IMR-90 (cell line): Measurements from ENCODE around the gene SF3B2. TPM values are rescaled to one million over a fixed set of nuclear protein-coding genes. Genes with fewer than 3 reads are reported as not detected.

Experiments used
- ATAC-seq: fragments of 200-7000 bp; cut with Tn5 transposase; 2 replicates; pipeline ENCODE4 v1.9.1; 2020; ENCODE audit warnings: low read depth, mild to moderate bottlenecking, moderate library complexity
- BruUV-seq: library from RNA; stranded (reverse); fragments of 400-500 nt; replicated peaks from 2 replicates; lab custom pipeline; 2021; lab: Mats Ljungman, UMichigan
- CTCF ChIA-PET: fragments of 300-600 bp; formaldehyde crosslinking; extraction: SDS; loops from one replicate; lab custom pipeline; 2021; ENCODE audit warnings: antibody characterized with exemption; lab: Yijun Ruan, JAX
- POLR2A ChIA-PET: fragments of 300-600 bp; sonication (Branson Sonifier 250); formaldehyde crosslinking; loops from one replicate; lab custom pipeline; 2022; ENCODE audit warnings: antibody characterized with exemption; ENCODE audit not compliant: unreplicated experiment; lab: Charles Lee
- DNase-seq: peaks from one replicate; pipeline ENCODE4 v3.0.0; 2013
- H2AFZ ChIP-seq: replicated peaks from 2 replicates; pipeline ENCODE3; 2013; ENCODE audit warnings: low read length, mild to moderate bottlenecking; ENCODE audit not compliant: poor library complexity
- H2AK5ac ChIP-seq: 2 replicates; pipeline ENCODE4 v1.6.1; 2013; ENCODE audit warnings: low read depth, low read length, inconsistent platforms
- H2AK9ac ChIP-seq: replicated peaks from 2 replicates; pipeline ENCODE3; 2013; ENCODE audit warnings: mild to moderate bottlenecking, low read depth, low read length, moderate library complexity; ENCODE audit not compliant: poor library complexity
- H2BK120ac ChIP-seq: 2 replicates; pipeline ENCODE4 v1.6.1; 2013; ENCODE audit warnings: low read depth, low read length, inconsistent platforms
- H2BK15ac ChIP-seq: 3 replicates; pipeline ENCODE4 v1.6.1; 2013; ENCODE audit warnings: low read depth, low read length, inconsistent platforms
- H2BK20ac ChIP-seq: 2 replicates; pipeline ENCODE4 v1.6.1; 2013; ENCODE audit warnings: low read depth, mild to moderate bottlenecking, inconsistent platforms, low read length, moderate library complexity
- H2BK5ac ChIP-seq: 2 replicates; pipeline ENCODE4 v1.6.1; 2013; ENCODE audit warnings: mild to moderate bottlenecking, low read depth, low read length, inconsistent platforms; ENCODE audit not compliant: poor library complexity, severe bottlenecking
- H3K14ac ChIP-seq: replicated peaks from 2 replicates; pipeline ENCODE4 v1.6.1; 2013; ENCODE audit warnings: low read depth, low read length, inconsistent platforms
- H3K18ac ChIP-seq: 2 replicates; pipeline ENCODE4 v1.6.1; 2013; ENCODE audit warnings: low read depth, low read length, control low read depth
- H3K23ac ChIP-seq: 2 replicates; pipeline ENCODE4 v1.6.1; 2013; ENCODE audit warnings: low read depth, low read length, inconsistent platforms
- H3K27ac ChIP-seq: 2 replicates; pipeline ENCODE4 v1.5.1; 2013; ENCODE audit warnings: mild to moderate bottlenecking, control low read depth, low read length; ENCODE audit not compliant: insufficient read depth
- H3K27me3 ChIP-seq: 2 replicates; pipeline ENCODE4 v1.6.1; 2013; ENCODE audit warnings: low read length; ENCODE audit not compliant: control insufficient read depth, insufficient read depth
- H3K36me3 ChIP-seq: 2 replicates; pipeline ENCODE4 v1.6.1; 2013; ENCODE audit warnings: low read length, mixed read lengths; ENCODE audit not compliant: control insufficient read depth, insufficient read depth
- H3K4ac ChIP-seq: 2 replicates; pipeline ENCODE4 v1.6.1; 2013; ENCODE audit warnings: low read depth, low read length, inconsistent platforms
- H3K4me1 ChIP-seq: 2 replicates; pipeline ENCODE4 v1.6.1; 2013; ENCODE audit warnings: low read length, mixed read lengths; ENCODE audit not compliant: control insufficient read depth, insufficient read depth
- H3K4me2 ChIP-seq: 2 replicates; pipeline ENCODE4 v1.6.1; 2013; ENCODE audit warnings: low read depth, mild to moderate bottlenecking, control low read depth, low read length, moderate library complexity
- H3K4me3 ChIP-seq: 2 replicates; pipeline ENCODE4 v1.5.1; 2013; ENCODE audit warnings: low read depth, mild to moderate bottlenecking, control low read depth, low read length, moderate library complexity; ENCODE audit not compliant: insufficient read depth
- H3K56ac ChIP-seq: 2 replicates; pipeline ENCODE4 v1.6.1; 2013; ENCODE audit warnings: low read length, inconsistent platforms; ENCODE audit not compliant: insufficient read depth; ENCODE audit errors: extremely low read depth
- H3K79me1 ChIP-seq, 2 experiments: 2 replicates each; pipeline ENCODE4 v1.6.1; 2013; ENCODE audit warnings: low read length in 2 of 2, inconsistent platforms in 1 of 2, low read depth in 1 of 2
- H3K9ac ChIP-seq: 2 replicates; pipeline ENCODE4 v1.6.1; 2013; ENCODE audit warnings: low read depth, low read length, control low read depth
- H3K9me1 ChIP-seq: 2 replicates; pipeline ENCODE4 v1.6.1; 2013; ENCODE audit warnings: low read length, inconsistent platforms; ENCODE audit not compliant: insufficient read depth
- H3K9me3 ChIP-seq: 2 replicates; pipeline ENCODE4 v1.6.1; 2013; ENCODE audit warnings: low read length; ENCODE audit not compliant: control insufficient read depth, insufficient read depth
- H4K20me1 ChIP-seq: 2 replicates; pipeline ENCODE4 v1.6.1; 2013; ENCODE audit warnings: low read length, inconsistent platforms; ENCODE audit not compliant: insufficient read depth
- H4K5ac ChIP-seq: 2 replicates; pipeline ENCODE4 v1.6.1; 2013; ENCODE audit warnings: mild to moderate bottlenecking, low read depth, low read length, control low read depth
- H4K8ac ChIP-seq, 2 experiments: 2 replicates each; pipeline ENCODE4 v1.6.1; 2013; ENCODE audit warnings: low read depth in 2 of 2, low read length in 2 of 2, control low read depth in 1 of 2, inconsistent platforms in 1 of 2
- H4K91ac ChIP-seq: 2 replicates; pipeline ENCODE4 v1.6.1; 2013; ENCODE audit warnings: low read depth, low read length, inconsistent platforms; ENCODE audit not compliant: insufficient read depth
- BHLHE40 ChIP-seq: fragments of 150-350 bp; IDR thresholded peaks from 2 replicates; pipeline ENCODE4 v1.6.1; 2016; ENCODE audit warnings: mild to moderate bottlenecking, low read depth, low read length
- CEBPB ChIP-seq: IDR thresholded peaks from 2 replicates; pipeline ENCODE4 v1.6.1; 2012; ENCODE audit warnings: low read depth, low read length, improper control_type of control experiment
- CHD1 ChIP-seq: IDR thresholded peaks from 2 replicates; pipeline ENCODE4 v1.6.1; 2012; ENCODE audit warnings: low read depth, low read length, improper control_type of control experiment
- CTCF ChIP-seq: conservative IDR thresholded peaks from 2 replicates; pipeline ENCODE4 v1.5.1; 2012; ENCODE audit warnings: mild to moderate bottlenecking, low read depth, low read length, improper control_type of control experiment
- ELK1 ChIP-seq: fragments of 150-350 bp; IDR thresholded peaks from 2 replicates; pipeline ENCODE4 v1.6.1; 2016; ENCODE audit warnings: low read depth, mild to moderate bottlenecking, low read length, moderate library complexity, borderline replicate concordance
- FOS ChIP-seq: fragments of 150-350 bp; IDR thresholded peaks from 2 replicates; pipeline ENCODE4 v1.6.1; 2016; ENCODE audit warnings: low read depth, low read length
- MAFK ChIP-seq: IDR thresholded peaks from 2 replicates; pipeline ENCODE4 v1.6.1; 2012; ENCODE audit warnings: low read depth, low read length, improper control_type of control experiment
- MAZ ChIP-seq: IDR thresholded peaks from 2 replicates; pipeline ENCODE4 v1.6.1; 2012; ENCODE audit warnings: low read depth, mild to moderate bottlenecking, low read length, improper control_type of control experiment, moderate library complexity, borderline replicate concordance
- MXI1 ChIP-seq: IDR thresholded peaks from 2 replicates; pipeline ENCODE4 v1.6.1; 2012; ENCODE audit warnings: low read depth, mild to moderate bottlenecking, low read length, moderate library complexity, borderline replicate concordance
- NFE2L2 ChIP-seq: fragments of 150-350 bp; IDR thresholded peaks from 2 replicates; pipeline ENCODE4 v1.6.1; 2016; ENCODE audit warnings: low read depth, mild to moderate bottlenecking, low read length
- POLR2A ChIP-seq: IDR thresholded peaks from 2 replicates; pipeline ENCODE4 v1.6.1; 2012; ENCODE audit warnings: mild to moderate bottlenecking, low read depth, low read length
- RAD21 ChIP-seq: IDR thresholded peaks from 2 replicates; pipeline ENCODE4 v1.6.1; 2012; ENCODE audit warnings: low read length, improper control_type of control experiment
- RCOR1 ChIP-seq: IDR thresholded peaks from 2 replicates; pipeline ENCODE4 v1.6.1; 2012; ENCODE audit warnings: mild to moderate bottlenecking, low read length, improper control_type of control experiment; ENCODE audit not compliant: insufficient replicate concordance
- RFX5 ChIP-seq: IDR thresholded peaks from 2 replicates; pipeline ENCODE4 v1.8.0; 2012; ENCODE audit warnings: low read depth, mild to moderate bottlenecking, low read length, moderate library complexity
- SMC3 ChIP-seq: fragments of 150-350 bp; IDR thresholded peaks from 2 replicates; pipeline ENCODE4 v1.6.1; 2016; ENCODE audit warnings: low read depth, mild to moderate bottlenecking, antibody characterized with exemption, low read length, moderate library complexity
- USF2 ChIP-seq: fragments of 150-350 bp; IDR thresholded peaks from 2 replicates; pipeline ENCODE4 v1.6.1; 2017; ENCODE audit warnings: mild to moderate bottlenecking, antibody characterized with exemption, low read length, low read depth
- WGBS, 2 experiments: methylation state at CpG; one replicate each; pipeline versions ENCODE4 v1.1.5 to v1.1.7; 2013; ENCODE audit warnings: missing lambda C conversion rate in 2 of 2; ENCODE audit not compliant: insufficient read length in 1 of 2; ENCODE audit errors: extremely low coverage in 2 of 2; 5-methylcytosine and 5-hydroxymethylcytosine counted together
- dilution Hi-C: fragments of 300-500 bp; cut with HindIII; formaldehyde crosslinking; loops from one replicate; pipeline ENCODE4 v1.14.3; 2018; ENCODE audit warnings: low sequenced_read_pairs; ENCODE audit not compliant: unreplicated experiment
- in situ Hi-C: fragments of 300-500 bp; cut with MboI; formaldehyde crosslinking; loops from 3 replicates; pipeline ENCODE4 v1.14.3; 2019; ENCODE audit warnings: low sequenced_read_pairs, inconsistent platforms, mixed read lengths
- intact Hi-C: fragments of 100-400 bp; cut with micrococcal nuclease; formaldehyde crosslinking; loops from 2 replicates; pipeline ENCODE4 v1.10.0; 2022
- polyA plus RNA-seq, 3 experiments: library from polyadenylated mRNA; depleted of rRNA; stranded (reverse); fragments of >200 nt; gene quantifications; 2 replicates each; pipeline ENCODE4 v1.2.3, GENCODE V29; 2012; ENCODE audit warnings: low replicate concordance in 1 of 3
- total RNA-seq: library from RNA; depleted of rRNA; stranded (reverse); fragments of >200 nt; gene quantifications from 2 replicates; pipeline ENCODE4 v1.2.3, GENCODE V29; 2012

Gene SF3B2
- total and polyA plus RNA-seq, 2 of the 4 experiments (the other 2 are of a cell fraction): 120 to 122 TPM

- Histone ChIP-seq H3K9ac (no peak overlapping the region), H3K14ac (no peak overlapping the region), H4K5ac (no peak overlapping the region), H3K18ac (no peak overlapping the region), H3K9me3 (no peaks in the 10 kb centered on the region), H3K9me1 (no peaks in the 10 kb centered on the region), H2AFZ (no peak overlapping the region), H2BK120ac (no peak overlapping the region), H3K27ac (no peak overlapping the region), H2BK5ac (no peak overlapping the region), H3K79me1 (peaks cover 47 to 52% of the 10 kb centered on the region in 2 experiments), H3K4me3 (no peak overlapping the region), H3K36me3 (peaks cover 71% of the 10 kb centered on the region), H3K27me3 (no peaks in the 10 kb centered on the region), H3K4me2 (no peak overlapping the region), H3K4ac (no peak overlapping the region), H4K20me1 (peaks cover 11% of the 10 kb centered on the region), H4K8ac (no peak overlapping the region), H3K23ac (no peak overlapping the region), H4K91ac (no peak overlapping the region), H3K4me1 (no peaks in the 10 kb centered on the region), H2AK9ac (no peak overlapping the region), H3K56ac (no peak overlapping the region), H2BK20ac (no peak overlapping the region), H2BK15ac (no peak overlapping the region), H2AK5ac (no peak overlapping the region)
- DNase-seq (no peak), ATAC-seq (no peak)
- intact Hi-C loops (no loop called here), dilution Hi-C loops (no loop called here), in situ Hi-C loops (no loop called here)
- BruUV-seq: no TSS peak
- POLR2A ChIA-PET: no interaction called here
- TF ChIP-seq SMC3: no peak
- no peak for TF ChIP-seq CHD1
- TF ChIP-seq RCOR1: no peak
- TF ChIP-seq ELK1: no peak
- no peak for TF ChIP-seq RAD21
- no peak for TF ChIP-seq MAZ
- TF ChIP-seq RFX5: no peak
- TF ChIP-seq FOS: no peak
- no peak for TF ChIP-seq MXI1
- no peak for TF ChIP-seq MAFK
- no peak for TF ChIP-seq USF2
- no peak for TF ChIP-seq BHLHE40
- no peak for TF ChIP-seq CEBPB
- TF ChIP-seq CTCF: no peak
- no peak for TF ChIP-seq POLR2A
- no peak for TF ChIP-seq NFE2L2
- WGBS, 2 experiments: 100% methylated on average over 5 of the region's 8 CpGs; no CpG with 5 or more reads in 1 of the 2 experiments
- CTCF ChIA-PET: interaction anchor here (1.2 kb wide), 1 partner anchor 8 kb away, joined by 4 read pairs; no protein-coding TSS in a partner anchor
Observed at GRCh38 chr11:66059966-66060680, 8.0 kb downstream of the SF3B2 start.
